Hippocampal formation (tissue), 2 donors: Measurements from ENCODE around the gene ABCD4.

Source experiments
- DNase-seq, 2 donors: peaks; one replicate each; lab custom pipeline; 2025; lab: John Stamatoyannopoulos, UW

Gene ABCD4

DNA sequence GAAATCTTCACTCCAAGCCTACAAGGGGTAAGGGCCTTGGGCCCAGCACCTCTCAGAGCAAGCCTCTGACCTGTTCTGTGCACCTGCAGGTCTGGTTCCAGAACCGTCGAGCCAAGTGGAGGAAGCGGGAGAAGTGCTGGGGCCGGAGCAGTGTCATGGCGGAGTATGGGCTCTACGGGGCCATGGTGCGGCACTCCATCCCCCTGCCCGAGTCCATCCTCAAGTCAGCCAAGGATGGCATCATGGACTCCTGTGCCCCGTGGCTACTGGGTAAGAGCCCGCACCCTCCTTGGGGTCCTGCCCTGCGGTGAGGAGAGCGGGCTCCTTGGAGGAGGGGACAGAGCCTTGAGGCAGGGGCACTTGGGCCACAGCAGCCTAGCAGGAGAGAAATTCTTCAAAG, 43.2 kb downstream of the ABCD4 start:
- DNase-seq: no peak

DNA sequence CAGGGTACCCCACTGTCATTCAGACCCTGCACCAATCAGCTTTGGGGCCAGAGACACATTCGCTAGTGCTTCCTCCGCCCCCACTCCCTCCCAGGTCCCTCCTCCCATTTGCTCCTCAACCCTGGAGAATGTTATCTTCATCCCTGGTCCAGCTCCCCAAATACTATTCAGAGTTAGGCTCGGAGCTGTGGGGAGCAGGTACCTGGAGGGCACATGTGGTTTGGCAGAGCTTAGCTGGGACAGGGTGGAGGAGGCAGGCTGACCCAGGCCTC, 44.0 kb downstream of the ABCD4 start:
- DNase-seq: no peak

DNA sequence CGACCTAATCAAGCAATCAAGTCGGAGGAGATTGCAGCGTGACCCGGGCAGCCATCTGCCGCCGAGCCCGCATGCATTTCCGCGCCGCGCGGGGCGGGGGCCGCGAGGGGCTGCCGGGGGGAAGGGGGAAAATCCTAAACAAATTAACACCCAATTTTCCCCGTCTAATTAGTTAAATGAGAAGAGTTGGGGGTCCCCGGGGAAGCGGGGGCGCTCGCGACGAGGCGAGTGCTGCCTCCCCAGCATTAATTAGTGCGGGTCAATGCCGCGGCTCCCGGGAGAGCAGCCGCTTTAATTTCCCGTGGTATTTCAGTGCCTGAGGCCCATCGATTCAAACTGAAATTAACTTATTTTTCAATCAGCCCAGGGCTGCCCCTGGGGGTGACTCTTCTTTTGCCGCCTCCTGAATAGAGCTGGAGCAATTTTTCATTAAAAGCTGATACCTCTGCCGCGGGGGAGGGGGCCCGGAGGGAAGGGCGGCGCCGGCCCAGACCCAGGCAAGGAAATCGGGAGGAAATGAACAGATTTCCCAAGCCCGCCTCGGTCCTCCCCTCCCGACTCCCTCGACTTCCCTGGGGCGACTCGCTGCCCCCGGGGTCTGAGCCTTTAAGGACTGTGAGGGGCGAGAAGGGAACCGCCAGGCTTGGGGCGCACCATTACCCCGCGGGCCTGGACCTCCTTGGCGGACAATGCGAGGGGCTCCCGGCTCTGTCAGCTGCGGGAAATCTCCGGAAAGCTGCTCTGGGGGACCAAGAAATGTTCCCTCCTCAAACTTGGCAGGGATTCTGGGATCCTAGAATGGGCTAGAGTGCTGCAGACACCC, 44.6 kb downstream of the ABCD4 start:
- DNase-seq: no peak

DNA sequence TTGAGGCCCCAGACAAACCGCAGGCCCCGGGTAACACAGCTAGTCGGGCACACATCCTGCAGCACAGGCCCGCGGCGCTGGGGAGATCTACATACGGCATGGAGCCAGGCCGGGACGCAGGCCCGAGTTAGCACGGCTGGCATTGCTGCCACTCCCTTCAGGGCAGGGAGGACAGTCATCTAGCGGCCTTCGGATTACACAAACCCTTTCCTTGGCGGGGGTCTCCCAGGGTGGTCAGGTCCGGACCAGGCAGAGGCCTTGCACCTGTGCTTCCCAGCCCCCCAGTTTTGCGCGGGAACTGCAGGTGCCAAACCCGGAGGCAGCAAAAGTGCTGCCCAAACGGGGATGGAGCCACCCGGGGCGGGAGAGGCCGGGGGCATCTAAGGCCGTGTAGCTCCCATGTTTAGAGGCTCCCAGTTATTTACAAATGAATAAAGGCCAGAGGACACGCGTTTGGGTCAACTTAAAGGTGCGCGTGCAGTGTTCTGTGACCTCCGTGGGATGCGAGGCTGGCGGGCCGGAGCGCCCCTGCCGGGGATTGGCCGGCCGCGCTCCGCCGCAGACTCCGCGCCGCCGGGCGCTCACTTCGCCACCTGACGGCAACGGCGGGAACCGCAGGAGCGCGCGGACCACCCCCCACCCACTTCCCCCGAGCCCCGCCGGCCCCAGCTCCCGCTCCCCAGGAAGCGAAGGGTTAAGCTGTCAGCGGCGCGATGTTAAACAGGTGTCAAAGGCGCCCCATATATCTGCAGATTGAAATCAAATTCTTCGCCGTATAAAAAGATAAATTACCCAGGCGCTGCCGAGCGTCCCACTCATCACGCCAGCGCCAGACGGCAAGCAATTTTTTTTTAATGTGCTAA, 45.4 kb downstream of the ABCD4 start:
- peak; percentile 21 to 31 for DNase-seq

DNA sequence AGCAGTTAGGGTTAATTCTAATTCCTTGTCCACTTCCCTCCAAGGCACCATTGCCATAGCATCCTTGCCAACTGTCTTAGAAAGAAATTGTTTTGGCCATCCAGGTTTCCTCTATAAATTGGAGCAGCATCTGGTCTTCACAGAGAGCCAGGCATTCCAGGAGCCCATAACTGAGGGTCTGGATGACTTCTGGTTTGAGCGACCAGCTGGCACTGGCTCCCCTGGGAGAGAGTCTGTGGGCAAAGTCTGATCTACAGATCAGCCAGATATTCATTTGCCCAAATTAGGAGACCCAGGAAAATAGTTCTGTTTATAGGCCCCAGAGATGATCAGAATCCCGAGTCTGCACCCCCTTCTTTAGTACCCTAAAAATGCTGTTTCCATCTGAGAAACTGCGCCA, 47.5 kb downstream of the ABCD4 start:
- DNase-seq: no peak

DNA sequence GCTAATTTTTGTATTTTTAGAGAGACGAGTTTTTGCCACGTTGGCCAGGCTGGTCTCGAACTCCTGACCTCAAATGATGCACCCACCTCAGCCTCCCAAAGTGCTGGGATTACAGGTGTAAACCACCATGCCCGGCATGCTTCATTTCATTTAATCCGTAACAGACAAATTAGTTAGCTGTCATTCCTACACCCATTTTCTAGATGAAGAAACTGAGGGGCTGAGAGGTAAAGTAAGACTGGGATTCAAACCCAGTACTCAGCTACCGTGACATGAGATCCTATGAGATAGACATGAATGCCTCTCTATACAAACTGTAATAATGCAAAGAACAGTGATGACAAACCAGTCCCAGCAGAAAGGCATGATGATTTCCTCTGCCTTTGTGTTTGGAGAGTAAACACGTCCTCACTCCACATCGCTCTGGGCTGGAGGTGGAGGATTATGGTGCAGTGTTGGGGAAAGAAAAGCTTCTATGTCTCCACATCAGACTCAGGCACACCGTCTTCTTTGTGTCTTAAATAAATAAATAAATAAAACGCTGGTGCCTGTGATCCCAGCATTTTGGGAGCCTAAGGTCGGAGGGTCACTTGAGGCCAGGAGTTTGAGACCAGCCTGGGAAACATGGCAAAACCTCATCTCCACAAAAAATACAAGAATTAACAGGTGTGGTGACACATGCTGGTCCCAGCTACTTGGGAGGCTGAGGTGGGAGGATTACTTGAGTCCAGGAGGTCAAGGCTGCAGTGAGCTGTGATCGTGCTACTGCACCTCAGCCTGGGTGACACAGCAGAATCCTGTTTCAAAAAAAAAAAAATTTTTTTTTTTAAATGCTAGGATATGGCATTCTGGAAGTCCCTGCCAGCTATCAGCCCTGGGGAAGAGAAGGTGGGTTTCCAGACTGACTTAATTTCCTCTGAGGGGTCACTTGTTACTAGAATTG, 53.0 kb downstream of the ABCD4 start:
- DNase-seq: no peak

DNA sequence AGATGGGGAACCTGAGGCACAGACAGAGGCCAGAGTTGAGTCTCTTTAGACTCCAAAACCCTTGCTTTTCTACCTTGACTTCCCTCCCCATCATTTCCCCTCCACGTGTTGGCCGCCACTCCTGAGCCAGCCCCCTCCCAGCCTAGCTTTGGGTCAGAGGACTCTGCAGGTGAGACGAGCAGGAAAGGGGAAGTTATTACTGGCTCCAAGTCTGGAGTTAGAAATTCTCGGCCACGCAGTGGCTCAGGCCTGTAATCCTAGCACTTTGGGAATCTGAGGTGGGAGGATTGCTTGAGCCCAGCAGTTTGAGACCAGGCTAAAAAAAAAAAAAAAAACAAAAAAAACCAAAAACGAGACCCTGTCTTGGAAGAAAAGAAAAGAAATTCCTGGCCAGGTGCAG, 54.7 kb downstream of the ABCD4 start:
- no peak for DNase-seq

DNA sequence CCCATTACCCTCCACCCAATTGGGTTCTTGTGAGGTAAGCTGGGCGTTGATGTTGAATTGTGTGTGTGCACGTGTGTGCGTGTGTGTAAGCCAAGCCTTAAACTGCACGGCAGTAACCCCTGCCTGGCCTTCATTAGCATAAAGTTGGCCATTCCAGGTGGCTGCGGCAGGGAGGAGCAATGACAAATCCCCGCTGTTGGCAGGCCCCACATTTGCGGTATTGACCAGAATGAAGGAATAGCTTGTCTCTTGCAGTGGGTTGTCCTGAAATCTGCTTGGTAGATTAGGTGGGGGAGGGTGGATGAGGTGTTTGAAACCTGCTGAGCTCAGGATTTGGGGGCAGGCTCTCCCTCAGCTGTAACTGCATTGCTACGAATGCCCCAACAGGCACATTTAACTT, 56.2 kb downstream of the ABCD4 start:
- DNase-seq: no peak

DNA sequence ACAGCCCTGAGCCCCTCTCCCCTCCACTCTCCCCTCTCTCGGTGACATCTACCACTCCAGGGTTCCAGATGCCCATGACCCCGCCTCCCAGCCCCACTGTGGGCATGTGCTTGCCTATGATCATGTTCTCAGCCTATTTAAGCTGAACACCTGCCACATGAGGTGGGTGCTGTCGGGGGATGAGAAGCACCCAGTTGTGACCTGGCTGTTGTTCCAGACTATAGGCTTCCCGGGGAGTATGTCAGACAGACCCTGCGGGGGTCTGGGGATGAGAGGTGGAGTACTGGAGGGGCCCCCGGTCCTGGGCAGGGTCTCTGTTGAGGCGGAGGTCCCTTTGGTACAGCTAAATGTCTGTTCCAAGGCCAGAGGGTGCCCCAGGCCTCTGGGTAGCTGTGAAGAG, 57.4 kb downstream of the ABCD4 start:
- DNase-seq: no peak

DNA sequence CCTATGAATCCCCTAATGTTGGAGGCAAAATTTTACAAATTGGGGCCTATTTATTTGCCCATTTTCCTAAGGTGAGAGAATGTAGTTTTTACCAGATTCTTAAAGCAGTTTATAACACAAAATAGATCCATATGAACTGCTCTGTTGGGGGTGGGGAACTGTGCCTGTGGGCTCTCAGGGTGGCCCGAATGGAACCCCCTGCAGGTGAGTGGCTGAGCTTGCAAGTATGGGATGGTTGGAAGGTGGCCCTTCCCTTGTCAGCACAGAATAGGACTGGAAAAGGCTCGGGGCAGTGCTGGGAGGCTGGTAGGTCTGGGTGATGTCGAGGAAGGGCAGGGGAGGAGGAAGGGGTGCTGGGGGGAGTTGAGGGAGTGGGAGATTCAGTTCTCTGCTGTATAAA, 58.6 kb downstream of the ABCD4 start:
- DNase-seq: no peak

DNA sequence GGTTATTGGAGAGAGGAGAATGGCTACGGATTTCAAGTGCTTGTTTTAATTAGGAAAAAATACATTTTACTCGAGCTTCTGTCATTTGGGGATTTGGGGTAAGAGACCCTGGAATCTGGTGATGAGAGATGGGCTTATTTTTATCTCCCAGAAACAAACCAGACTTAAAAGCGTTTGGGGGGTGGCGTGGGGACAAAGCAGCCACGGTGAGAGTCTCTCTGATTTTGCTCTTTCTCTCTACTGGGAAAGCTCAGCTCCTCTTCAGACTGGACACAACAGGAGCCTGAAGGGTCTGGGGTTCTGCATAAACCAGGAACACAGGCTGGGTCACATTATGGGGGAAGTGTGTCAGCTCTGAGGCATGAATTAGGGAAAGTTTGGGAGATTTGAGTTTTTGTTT, 59.7 kb downstream of the ABCD4 start:
- no peak for DNase-seq

DNA sequence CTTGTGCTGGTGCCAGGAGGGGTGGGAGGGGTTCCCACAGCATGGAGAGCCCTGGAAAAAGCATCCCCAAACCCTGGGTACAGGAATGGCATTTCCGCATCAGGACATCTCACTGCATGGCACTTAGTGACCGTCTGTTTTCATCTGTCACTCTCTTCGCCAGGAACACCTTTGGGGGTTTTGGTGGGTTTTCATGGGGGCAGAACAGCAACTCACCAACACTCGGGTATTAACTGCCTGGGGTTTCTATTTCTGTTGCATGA, 60.0 kb downstream of the ABCD4 start:
- no peak for DNase-seq

DNA sequence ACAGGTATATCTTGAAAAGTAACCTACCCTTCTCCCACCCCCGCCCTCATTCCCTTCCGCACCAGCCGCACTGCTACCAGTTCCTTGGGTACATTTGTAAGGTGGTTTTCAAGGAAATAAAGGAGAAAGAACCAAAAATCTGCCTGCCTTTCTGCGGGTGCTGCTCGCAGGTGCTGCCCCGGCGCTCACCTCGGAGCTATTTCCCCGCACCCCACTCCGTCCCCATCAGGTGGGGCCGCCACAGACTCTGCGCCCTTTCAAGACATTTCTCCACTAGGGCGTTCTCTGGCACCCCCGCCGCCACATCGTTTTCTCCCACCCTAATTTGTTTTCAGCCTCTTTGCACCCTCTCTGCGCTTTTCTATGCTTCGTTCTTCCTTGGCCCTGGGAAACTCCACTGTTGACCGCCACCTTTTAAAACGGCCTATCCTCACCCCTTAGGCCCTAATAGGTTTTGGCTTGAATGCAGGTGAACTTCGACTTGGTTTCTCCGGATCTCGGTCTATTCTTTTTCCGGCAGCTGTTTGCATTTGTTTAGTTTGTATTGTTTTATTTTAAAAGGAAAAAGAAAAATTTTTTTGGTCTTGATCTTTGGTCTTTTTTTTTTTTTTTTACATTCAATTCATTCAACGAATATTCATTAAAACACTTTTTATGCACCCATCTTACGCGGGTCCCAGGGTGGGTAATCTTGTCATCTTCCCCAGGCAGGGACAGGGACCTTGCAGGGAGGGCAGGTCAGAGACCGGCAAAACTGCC, 60.5 kb downstream of the ABCD4 start:
- no peak for DNase-seq

DNA sequence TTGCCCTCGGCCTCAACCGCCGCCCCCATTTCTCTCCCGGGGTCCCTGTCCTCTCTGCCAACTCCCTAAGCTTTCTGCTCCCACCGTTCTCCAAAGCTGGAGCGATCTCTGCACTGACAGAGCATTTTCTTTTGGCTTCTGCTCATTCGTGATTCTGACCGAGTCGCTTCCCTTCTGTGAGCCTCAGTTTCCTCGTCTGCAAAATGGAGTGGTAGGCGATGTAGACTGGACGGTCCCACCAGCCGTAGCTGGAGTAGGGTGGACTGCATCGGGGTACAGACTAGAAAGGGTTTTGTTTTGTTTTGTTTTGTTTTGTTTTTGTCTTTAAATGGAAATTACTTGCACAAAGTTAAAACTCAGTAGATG, 61.1 kb downstream of the ABCD4 start:
- no peak for DNase-seq

DNA sequence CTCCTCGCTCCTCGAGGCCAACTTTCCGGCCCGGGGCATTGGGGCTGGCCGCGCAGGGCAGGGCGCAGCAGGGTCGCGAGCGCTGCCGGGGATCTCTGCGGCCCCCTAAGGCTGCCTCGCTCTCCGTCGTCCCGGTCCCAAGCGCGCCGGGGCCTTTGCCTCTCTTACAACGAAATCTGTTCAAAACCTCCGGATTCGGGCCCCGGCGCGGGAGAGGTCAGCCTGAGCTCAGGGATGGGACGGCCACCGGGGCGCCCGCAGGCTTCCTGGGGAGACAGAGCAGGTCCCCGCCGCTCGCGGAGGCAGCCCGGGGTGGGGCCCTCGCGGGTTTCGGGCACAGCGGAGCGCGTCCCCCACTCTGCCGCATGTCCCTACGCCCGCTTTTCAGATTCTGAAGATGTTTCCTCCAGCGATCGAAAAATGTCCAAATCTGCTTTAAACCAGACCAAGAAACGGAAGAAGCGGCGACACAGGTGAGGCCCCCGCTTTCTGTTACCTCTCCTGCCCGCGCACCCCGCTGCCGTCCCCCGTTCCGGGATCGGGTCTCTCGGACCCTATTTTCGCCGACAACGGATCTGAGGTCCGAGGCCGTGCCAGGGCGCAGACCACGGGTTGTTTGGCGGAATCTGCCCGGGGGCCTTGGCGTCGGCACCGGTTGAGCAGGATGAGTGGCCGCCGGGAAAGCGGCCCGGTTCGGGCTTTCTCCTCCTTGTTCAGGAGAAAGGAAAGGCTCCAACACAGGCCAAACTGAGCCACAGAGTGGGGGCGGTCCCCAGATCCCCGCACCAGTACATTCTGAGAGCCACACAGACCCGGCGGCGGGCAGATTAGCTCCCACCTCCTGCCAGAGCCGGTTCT, 61.7 kb downstream of the ABCD4 start:
- no peak for DNase-seq

DNA sequence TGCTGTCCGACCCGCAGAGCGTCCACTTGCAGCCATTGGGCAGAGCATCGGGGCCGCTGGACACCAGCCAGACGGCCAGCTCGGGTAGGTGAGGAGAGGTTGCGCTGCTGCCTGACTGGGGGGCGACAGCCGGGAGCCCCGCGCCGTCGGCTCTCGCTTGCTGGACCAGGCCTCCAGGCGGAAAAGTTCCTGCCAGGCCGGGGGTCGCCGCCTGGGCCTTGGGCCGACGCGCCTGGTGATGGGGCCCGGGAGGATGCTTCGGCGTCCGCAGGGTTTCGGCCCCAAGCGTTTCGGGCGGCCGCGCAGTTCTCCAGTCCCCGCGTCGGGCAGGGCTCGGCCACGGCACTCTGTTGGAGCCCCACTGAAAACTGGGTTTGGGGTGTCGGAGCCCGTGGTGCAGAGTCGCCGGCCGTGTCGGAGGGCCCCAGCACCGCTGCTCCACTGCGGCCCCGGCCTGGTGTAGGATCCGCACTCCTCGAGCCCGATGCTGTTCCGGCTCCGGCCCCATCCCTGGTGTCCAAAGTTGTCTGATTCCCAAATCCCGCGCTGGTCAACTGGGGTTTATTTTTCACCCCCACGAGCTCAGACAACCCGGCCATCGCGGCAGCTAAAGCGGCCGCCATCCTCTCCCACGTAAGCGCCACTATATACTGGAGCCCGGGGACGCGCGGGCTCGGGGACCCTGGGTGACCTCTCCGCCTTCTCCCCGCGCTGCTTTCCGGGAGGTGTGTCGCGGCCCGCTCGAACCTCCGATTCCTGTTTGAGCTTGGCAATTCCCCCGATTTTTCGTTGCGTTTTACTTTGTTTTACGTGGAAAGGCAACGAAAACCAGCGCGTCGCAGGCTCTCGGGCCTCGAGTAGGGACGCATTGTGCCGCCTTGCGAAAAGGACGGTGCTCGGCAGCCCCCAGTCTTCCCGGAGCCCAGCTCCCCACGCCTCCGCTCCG, 62.6 kb downstream of the ABCD4 start:
- DNase-seq: no peak

DNA sequence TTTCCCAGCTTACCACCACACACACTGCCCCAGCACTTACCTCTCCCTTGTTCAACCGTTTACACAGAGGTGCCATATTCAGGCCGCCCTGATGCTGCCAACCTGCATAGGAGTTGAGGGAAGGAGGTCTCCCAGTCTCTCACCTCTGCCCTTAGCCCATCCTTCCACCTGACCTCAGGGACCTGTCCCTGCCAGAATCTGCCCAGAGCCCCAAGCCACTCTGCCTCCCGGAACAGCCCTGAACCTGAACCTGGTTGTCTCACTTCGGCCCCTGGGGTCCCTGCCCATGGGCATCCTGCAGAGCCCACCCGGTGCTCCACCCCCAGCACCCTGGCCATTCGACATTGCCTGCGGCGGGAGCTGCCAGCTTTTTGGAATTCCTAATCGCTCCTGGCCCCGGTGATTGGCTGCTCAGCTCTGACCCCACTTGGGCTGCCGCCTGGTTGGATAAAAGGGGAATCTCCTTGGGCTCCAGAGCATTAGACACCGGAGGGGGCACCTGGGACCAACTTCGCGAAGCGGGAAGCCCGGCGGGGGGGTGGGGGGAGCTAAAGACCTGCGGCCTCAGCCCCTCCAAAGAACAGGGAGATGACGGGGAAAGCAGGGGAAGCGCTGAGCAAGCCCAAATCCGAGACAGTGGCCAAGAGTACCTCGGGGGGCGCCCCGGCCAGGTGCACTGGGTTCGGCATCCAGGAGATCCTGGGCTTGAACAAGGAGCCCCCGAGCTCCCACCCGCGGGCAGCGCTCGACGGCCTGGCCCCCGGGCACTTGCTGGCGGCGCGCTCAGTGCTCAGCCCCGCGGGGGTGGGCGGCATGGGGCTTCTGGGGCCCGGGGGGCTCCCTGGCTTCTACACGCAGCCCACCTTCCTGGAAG, 63.5 kb downstream of the ABCD4 start, which contains the start of gene VSX2:
VSX2 (plus strand) TSS at position 476 of the 874 bp plus-strand sequence; CDS start at position 589, 113 bp downstream.
- DNase-seq: no peak

DNA sequence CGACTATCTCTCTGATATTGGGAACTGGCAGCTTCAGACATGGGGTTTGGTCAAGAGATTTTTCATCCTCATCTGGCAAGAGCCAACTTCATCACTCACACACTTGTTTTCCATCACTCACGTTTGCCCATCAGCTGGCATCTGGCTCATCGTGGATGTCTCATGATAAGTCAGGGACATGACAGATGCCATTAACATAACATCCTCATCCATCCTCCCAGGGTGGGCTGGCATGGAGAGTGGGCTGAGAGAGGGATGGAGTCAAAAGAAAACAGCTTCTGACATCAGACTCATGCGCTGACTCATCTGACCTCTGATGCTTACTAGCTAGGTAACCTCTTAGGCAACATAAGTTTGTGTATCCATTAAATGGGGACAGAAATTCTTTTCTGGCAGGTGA, 65.3 kb downstream of the ABCD4 start:
- DNase-seq: no peak
